GM18526 (cell line): ENCODE results near the gene TRAPPC3.
A peak's percentile ranks its signal among the peaks of the same experiment; 100 is the strongest.

Experiments used
- POLR2A ChIP-seq: IDR thresholded peaks from 3 replicates; pipeline ENCODE4 v1.6.1; 2011; ENCODE audit not compliant: insufficient read length; ENCODE audit errors: extremely low read depth

Gene TRAPPC3

DNA sequence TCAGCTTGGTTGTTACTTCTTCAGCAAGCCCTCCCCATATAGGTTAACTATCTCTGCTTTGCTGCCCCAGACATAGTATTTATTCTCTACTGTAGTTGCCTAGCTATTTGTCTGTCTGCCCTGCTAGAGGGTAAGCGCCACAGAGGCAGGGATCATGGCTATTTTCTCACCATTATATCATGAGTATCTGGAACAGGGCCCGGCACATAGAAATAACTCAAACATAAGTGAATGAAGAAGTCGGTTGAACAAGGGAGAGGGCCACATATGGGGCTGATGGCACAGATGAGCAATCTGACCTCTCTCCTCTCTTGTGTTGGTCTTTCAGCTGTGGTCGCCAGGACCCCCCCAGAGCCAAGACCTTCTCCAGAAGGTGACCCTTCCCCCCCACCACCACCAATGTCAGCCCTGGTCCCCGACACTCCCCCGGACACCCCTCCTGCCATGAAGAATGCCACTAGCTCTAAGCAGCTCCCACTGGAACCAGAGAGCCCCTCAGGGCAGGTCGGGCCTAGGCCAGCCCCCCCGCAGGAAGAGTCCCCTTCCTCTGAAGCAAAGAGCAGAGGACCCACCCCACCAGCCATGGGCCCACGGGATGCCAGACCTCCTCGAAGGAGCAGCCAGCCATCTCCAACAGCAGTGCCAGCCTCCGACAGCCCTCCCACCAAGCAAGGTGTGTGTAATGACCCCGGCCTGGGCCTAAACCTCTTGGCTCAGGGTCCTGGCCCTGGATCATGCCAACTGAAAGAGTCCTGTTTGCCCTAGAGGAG is 21.5 kb upstream of the TRAPPC3 start:
- TF ChIP-seq POLR2A: no peak

DNA sequence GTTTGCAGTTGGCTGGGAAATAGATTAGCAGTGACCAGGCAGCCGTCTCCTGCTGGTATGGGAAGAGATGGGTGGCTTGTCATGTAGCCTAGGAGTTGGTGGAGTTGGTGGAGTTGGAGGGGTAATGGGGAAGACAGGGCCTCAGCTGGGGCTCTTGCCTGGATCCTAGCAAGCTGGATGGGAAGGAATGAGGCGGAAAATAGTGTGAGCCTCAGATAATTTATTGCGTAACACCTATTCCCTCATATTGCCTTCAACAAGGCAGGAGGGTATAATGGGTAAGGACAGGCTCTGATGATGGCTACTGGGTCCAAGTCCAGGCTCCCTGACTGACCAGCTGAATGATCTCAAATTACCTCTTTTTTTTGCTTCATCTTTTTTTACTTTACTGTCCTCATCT is 19.2 kb upstream of the TRAPPC3 start:
- no peak for TF ChIP-seq POLR2A

DNA sequence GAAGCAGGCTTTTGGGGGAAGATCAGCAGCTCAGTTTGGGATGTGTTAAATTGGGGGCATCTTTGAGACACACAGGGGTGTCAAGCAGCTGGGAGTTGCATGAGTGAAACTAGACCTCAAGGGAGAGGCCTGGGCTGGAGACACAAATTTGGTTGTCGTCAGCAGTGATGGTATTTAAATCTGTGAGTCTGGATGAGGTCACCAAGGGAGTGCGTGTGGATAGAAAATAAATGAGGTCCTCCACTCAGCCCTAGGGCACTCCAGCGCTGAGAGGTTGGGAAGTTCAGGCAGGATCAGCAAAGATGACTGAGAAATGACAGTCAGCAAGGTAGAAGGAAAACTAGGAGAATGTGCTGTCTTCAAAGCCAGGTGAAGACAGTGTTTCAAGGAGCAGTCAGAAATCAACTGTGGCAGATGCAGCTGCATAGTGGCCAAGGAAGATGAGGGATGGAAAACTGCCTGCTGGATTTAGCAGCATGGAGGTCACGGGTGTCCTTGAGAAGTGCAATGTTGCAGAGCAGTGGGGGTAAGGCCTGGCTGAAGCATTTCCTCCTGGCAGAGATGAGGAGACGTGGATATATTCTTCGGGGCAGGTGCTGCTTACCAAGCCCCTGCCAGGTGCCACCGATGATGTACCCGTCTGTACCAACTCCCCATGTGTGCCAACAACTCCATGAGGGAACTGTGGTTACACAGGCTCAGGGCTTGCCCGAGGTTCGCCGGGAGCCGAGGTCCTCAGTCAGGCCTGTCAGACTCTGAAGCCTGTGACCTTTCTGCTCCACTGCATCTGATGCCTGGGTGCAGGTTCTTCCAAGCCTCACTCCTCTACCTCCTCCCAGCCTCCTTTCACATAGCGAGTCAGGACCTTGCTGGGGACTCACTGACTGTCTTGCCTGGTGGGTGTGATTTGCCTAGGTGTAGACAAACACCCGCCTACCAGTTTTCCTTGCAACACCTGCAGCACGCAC is 17.9 kb upstream of the TRAPPC3 start:
- no peak for TF ChIP-seq POLR2A

DNA sequence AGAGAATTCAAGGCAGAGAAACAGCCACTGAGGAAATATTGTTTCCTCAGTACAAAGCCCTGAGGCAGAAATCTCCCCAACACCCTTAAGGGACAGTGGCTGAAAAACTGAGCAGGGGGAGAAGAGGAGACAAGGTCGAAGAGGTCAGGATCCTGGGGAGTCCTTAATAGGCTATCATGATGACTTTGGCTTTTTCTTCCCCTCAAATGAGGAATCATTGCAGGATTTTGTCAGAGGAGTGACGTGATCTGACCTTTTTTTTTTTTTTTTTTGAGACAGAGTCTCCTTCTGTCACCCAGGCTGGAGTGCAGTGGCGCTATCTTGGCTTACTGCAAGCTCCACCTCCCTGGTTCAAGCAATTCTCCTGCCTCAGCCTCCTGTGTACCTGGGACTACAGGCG is 16.9 kb upstream of the TRAPPC3 start:
- no peak for TF ChIP-seq POLR2A

DNA sequence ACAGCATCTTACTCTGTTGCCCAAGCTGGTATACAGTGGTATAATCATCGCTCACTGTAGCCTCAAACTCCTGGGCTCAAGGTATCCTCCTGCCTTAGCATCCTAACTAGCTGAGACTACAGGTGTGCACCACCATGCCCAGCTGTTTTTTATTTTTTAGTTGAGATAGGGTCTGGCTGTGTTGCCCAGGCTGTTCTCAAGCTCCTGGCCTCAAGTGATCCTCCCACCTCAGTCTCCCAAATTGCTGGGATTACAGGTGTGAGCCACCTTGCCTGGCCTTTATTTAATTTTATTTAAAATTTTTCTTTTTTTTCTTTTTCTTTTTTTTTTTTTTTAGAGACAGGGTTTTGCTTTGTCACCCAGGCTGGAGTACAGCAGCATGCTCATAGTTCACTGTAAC is 15.9 kb upstream of the TRAPPC3 start:
- TF ChIP-seq POLR2A: no peak

DNA sequence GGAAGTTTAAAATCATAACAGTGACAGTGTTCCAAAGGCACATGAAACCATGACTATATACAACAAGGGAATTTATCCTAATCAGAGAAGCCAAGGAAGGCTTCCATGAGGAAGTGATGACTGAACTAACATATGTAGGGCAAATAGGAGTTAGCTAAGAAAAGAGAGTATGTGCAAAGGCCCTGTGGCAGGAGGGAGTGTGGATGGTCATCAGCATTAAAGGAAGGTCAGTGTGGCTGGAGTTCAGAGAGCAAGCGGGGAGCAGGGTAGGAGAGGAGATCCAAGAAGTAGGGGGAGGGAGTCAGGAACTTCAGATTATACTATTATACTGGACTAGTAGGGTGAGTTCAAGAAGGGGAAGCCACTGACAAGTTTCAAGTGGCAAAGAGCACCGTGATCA is 15.1 kb upstream of the TRAPPC3 start:
- no peak for TF ChIP-seq POLR2A

DNA sequence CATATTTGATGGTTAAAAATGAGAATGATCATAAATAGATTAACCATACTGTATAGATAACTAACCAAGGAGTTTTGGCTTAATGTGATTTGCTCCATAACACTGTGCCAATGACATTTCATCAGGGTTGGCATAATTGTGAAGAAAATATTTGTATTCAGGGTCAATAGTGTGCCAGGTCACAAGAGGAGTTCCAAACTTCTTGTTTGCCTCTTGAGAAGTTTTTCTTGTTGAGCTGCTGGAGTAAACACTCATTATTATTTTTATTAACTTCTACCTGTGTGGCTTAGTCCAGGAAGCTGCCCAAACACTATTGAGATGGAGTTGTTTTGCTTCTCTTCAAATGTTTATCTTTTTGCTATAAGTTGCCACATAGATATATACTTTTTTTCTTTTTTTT is 14.1 kb upstream of the TRAPPC3 start:
- no peak for TF ChIP-seq POLR2A

DNA sequence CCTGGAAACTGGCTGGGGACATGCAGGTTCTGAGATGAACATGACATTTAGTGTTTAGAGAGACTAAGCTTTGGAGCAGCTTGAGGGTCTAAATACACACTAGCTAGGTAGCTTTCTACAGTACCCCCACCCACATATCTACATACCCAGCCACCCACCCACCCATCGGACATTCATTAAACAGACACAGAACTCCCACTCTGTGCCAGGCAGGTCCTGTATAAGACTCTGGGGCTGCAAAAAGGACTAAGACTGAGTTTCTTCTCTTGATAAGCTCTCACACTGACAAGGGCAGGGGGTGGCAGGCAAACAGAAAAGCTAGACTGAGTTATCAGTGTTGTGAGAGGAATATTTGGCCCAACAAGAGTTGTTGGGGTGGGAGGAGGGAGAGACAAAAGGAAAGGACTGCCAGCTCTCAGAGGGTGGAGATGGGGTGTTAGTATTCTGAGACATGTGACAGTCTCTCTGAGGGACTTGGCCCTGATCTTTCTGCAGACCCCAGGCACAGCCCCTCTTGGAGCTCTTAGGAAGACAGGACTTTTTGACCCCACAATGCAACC is 13.5 kb upstream of the TRAPPC3 start:
- no peak for TF ChIP-seq POLR2A

DNA sequence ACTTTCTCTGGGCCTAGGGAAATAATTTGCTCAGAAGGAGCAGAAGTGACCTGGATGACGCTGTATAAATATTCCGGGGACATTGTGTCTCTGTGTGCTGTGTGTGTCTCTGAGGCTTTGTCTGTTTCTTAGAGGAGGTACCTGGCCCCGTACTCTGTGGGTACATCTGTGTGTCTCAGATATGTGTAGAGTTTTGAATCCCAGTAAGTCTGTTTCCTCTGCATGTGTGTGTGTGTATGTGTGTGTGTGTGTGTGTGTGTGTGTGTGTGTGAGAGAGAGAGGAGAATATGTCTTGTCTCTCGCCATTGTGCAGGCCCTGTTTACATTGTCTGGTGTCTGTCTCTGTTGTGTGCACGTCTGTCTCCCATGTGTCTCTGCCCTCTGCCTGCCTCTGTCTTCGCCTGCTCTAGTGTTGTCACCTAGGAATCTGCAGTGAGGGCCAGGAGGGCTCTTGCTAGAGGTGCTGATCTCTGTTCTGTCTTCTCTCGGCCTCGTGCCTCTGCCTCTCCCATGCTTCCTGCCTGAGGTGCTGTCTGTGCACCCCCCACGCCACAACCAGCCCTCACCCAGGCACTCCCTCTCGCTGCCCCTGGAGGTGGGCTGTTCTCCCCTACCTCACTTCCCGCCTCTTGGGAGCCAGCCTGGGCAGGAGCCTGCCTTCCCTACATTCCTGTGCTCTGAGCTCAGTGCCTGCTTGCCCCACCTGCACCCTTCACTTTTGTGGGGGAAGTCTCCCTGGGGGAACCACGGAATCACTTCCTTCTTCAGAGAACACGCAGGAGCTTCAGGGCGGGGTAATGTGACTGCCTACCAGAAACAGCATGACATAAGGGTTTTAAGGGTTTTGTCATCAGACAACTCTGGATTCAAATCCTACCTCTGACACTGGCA is 12.6 kb upstream of the TRAPPC3 start:
- no peak for TF ChIP-seq POLR2A

DNA sequence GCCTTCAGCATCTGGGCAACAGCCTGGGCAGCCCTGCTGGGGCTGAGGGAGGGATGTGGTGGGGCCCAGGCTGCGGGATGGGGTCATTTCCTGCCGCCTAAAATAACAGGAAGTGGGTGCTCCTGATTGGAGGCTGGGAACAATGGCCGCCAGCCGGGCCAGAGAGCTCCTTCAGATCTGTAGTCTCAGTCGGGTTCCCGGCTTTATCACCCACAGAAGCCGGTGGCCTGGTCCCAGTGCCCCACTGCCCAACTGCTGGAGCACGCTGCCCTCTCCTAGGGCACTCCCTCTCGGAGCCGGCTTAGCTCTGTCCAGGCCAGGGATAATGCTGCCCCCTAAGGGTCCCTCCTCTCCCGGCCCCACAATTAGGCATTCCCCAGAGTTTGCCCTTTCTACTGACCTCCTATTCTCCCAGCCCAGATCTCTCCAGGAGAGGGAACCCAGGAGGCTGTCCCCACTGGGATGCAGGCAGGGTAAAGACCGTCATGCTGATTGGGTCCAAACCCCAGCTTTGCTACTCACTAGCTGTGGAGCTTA is 11.7 kb upstream of the TRAPPC3 start:
- TF ChIP-seq POLR2A: peak; percentile 60

DNA sequence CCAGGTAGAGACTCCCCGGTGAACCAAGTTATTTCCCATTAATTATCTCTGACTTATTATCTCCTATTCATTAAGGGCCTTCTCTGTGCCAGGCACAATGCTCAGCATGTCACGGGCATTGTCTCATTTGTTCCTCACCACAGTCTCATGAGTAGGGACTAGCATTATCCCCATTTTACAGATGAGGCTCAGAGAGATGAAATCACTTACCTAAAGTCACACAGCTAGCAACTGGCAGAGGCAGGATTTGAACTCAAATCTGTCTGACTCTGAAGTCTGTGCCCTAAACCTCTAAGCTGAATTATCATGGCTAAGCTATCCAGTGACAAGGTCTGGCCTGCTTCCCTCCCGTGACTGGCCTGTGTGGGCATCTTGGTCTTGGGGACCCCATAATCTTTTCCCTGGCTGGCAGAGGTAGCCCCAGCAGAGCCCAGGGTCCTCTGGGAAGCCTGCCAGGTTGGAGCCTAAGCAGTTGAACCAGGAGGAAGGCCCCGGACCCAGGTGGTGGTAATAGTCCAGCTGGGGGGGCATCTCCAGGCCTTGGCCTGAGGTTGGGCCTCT is 11.2 kb upstream of the TRAPPC3 start:
- TF ChIP-seq POLR2A: no peak

DNA sequence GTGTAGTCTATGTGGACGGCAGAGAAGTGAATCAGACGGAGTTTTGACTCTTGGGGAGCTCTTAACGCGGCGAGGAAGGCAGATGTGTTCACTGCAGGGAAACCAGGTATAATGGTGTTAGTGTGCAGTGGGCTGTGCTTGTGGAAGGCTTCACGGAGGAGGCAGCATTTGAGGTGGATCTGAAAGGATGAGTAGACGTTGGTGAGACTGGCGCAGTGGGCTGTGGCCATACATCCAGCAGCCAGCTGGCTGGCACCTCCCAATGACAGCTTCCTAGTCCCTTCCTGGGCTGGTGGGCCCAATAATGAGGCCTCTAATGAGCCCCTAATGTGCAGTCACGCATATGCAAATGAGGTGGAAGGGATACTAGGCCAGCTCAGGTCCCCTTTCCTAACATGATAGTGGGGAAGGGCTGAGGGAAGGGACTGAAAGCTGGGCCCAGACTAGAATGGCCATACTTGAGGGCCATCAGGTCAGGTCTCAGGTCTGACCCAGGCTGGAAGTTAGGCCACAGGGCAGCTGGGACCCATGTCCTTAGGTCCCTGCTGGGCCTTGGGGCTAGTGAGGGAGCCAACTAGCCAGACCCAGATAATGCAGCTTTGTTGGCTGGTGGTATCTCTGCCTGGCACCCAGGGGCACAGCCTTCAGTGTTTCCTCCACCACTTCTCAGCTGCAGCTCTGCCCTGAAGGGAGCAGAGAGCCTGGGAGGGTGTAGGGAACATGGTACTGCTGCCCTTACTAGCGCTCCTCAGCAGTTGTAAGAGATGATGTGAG is 10.5 kb upstream of the TRAPPC3 start:
- no peak for TF ChIP-seq POLR2A

DNA sequence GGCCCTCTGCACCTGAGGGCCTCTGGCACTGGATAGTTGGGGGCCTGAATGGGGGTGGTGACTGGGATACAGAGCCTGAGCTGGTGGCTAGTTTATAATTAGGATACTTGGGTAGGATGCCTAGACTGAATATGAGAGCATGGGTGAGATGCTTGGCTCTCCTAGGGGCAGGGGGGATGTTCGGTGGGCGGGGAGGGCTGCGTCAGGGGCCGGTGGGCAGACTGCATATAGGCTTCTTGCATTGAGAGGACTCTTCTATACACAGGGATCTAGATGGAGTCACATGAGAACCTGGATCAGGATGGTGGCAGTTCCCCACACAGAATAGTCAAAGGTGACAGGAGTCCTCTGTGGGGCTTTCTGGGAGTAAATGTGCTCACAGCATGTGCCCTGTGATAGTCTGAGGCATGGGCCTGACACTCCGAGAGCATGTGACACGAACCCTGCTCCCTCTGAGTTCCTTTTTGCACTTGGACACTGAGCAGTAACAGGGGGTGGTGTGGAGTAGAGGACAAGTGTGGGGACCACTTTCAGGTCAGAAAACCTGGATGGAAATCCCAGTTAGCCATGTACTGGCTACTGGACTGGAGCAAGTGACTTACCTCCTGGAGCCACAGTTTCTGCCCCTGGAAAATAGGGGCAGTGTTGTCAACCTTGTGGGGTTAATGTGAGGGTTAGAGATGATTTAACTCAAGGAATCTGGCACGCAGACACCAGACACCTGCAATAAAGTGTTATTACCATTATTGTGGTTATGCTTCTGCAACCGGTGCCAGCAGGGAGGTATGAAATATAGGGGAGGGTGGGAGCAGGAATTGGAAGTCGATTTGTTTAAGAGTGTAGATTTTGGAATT is 8.9 kb upstream of the TRAPPC3 start:
- no peak for TF ChIP-seq POLR2A
